Left lobe of liver (tissue), 2 donors: ENCODE measurements around the gene TNFAIP8. TPM values are rescaled to one million over a fixed set of nuclear protein-coding genes. Genes with fewer than 3 reads are reported as not detected.
A peak's percentile ranks its signal among the peaks of the same experiment; 100 is the strongest.

Experiments used
- ATAC-seq: fragments of 200-7000 bp; cut with Tn5 transposase; one replicate; pipeline ENCODE4 v1.9.1; 2020; ENCODE audit warnings: mild to moderate bottlenecking, moderate library complexity
- DNase-seq: peaks from one replicate; pipeline ENCODE4 v3.0.0-alpha.2; 2020; ENCODE audit warnings: low spot score
- total RNA-seq: library from RNA; stranded (reverse); gene quantifications from one replicate; pipeline ENCODE4 v1.2.1, GENCODE V29; 2021
- donor health status: DM: no; HTN: no; CAD: no; lungs with moderate emphysema.
- donor health status: DM: no; HTN: yes; CAD: no.

Gene TNFAIP8
- total RNA-seq, 1 donor from 2014 or later = 2.4 TPM

GRCh38 chr5:119389288-119390030 lies 33.6 kb downstream of the TNFAIP8 start:
- DNase-seq (no peak), ATAC-seq (peak; percentile 28)

GRCh38 chr5:119390404-119390803 lies 34.6 kb downstream of the TNFAIP8 start:
- no peak for DNase-seq
- no peak for ATAC-seq

DNA sequence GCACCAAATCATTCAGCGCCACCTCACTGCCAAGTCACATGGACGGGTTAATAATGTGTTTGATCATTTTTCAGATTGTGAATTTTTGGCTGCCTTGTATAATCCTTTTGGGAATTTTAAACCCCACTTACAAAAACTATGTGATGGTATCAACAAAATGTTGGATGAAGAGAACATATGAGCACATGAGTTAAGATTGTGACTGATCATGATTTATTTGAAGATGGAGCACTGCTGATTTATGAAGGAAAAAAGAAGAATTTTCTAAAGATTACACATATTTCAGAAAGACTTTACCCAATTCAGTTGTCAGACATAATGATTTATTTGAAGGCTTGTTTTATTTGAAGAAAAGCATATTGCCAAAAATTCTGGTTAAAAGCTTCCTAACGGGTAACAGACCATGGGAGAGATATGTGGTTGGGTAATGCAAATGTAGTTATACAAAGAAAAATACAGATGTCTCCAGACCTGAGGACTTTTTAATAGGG lies 37.4 kb downstream of the TNFAIP8 start:
- DNase-seq = no peak

GRCh38 chr5:119393746-119394145 lies 37.9 kb downstream of the TNFAIP8 start:
- DNase-seq = no peak
- no peak for ATAC-seq

More for the DNA sequence above, 37.4 kb downstream of the TNFAIP8 start:
- no peak for ATAC-seq

GRCh38 chr5:119395080-119395836 lies 39.4 kb downstream of the TNFAIP8 start:
- no peak for ATAC-seq
- DNase-seq = no peak

DNA sequence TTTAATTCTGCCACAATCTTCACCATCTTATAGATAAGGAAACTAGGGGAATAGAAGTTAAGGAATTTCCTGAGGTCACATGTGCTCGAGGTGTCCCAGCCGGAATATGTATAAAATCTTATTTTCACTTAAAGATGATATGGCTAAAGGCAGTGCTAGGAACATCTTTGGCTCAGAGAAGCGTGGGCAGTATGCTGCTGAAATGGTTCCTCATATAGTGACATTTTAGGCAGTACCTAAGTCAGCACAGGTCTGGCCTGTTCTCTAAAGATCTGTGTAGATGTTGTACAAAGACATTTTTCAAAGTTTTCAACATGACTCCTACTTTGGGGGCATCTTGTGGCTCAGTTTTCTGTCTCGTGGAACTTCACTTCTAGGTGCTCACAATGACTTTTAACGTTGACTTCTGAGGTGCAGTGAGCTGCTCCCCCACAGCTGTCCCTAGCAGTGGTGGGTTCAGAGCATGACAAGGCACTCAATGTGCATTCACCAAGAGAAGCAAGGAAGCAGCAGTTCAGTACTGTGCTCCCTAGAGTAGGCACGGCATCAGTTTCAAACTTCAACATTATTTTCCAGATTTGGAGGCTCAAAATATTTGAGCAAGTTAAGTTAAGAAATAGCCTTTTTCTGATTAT lies 40.3 kb downstream of the TNFAIP8 start:
- DNase-seq (no peak), ATAC-seq (no peak)

GRCh38 chr5:119397518-119398380 lies 41.9 kb downstream of the TNFAIP8 start:
- DNase-seq = no peak
- ATAC-seq = no peak

DNA sequence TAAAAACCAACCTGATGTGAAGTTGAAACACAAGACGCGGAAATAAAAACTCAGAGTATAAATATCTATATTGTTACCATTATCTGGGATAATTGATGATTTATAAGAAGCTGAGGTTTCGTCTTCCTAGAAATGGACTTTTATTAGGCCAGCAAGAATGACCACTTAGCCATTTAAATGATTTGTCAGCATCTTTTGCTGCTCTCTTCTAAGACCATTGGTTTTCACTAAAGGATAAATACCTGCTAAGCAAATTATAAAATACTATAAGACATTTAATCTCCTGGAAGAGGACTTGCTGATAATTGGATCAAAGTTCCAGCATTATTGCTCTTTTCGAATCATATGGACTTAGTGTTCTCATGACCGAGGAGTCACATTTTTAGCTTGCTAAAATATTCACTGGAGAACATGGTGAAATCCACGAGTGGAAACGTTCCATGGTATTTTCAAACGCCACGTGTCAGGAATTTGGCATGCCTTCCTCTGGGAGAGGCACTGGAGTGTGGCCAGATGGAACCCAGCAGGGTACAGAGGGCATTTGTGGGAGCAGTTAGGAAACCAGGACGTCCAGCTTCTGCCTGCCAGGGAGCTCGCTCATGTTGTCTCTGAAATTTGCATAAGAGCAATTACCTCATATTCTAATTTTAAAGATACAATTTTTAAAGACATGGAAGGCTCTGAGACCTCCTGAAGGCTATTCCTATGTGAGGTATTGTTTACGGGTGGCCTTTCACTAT lies 43.1 kb downstream of the TNFAIP8 start:
- ATAC-seq (peak; percentile 96), DNase-seq (peak; percentile 94)

DNA sequence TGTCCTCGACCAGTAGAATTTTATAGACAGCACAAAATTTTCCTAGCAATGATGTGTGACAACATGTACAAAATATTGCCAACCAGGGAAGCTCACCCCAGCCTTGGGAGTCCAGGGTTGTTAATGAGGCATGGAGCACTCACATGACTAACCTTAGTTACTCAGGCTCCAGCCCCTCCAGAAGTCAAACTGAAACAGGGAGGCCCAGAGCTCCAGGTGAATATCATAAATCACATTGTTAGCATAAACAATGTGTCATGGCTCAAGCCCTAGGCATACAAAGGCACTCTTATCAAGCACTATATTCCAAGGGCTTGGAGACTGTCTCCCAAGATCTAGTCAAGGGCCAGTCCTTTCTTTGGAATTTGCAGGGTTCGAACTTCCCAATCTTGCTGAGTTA lies 44.4 kb downstream of the TNFAIP8 start:
- DNase-seq (no peak), ATAC-seq (no peak)

DNA sequence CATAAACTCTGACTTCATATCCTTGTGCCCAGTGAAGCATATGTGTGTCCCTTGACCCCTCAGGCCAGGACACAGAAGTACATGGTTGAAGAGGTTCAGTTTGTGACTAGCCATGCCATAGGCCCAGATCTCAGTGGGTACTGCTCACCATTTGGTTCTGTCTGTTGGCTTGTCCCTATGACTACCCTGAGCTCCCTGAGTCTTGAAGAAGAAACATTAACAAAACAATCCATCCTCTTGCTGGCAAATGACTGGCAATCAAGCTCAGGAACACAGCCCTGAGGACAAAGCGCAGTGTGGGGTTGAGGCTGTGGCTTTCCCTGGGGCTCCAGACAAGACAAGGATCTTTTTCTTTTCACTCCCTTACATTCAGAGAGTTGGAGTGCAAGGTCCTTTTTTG lies 46.3 kb downstream of the TNFAIP8 start:
- no peak for DNase-seq
- no peak for ATAC-seq

- no peak for DNase-seq
- no peak for ATAC-seq
These were observed 46.7 kb downstream of the TNFAIP8 start for GRCh38 chr5:119402555-119402954.

DNA sequence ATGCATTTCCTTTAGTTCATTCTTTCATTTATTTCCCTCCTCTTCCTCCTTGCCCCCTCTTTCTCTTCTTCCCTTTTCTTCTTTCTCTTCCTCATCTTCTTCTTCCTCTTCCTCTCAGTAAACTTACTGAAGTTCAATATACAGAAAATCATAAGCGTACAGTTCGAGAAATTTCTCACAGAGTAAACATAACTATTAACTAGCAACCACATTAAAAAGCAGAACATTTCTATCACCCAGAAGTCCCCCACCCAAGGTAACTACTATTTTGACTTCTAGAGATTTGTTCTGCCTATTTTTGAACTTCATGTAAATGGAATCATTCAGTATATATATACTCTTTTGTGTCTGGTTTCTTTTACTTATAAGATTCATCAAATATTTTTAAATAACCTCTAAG lies 48.2 kb downstream of the TNFAIP8 start:
- DNase-seq = no peak
- ATAC-seq = no peak

- DNase-seq (no peak), ATAC-seq (no peak)
These were observed 49.6 kb downstream of the TNFAIP8 start for GRCh38 chr5:119405419-119405818.

DNA sequence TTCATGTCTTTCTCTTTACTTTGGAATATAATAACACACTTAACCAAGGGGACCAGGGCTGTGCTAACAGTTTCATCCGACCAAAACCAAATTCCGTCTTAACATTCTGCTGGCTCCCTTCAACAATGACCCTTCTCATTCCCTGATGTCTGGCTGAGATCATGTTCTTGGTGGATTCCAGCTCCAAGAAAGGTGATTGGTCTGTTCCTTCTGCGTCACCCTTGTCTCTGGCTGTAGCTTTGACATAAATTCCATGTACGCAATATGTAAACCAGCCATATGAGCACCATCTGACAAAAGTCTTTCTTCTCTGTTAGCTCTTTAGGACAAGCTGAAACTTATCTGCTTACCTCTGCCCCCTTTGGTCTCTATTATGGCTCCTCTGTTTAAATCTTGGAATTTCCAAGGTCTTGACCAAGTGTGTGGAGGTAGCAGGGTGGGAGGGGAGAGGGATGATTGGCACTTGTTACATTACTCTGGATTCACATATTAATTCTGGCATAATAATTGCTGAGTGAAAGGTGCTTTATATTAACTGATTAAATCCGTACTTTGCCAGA lies 50.8 kb downstream of the TNFAIP8 start:
- no peak for DNase-seq
- ATAC-seq = no peak

- DNase-seq (no peak), ATAC-seq (no peak)
These were observed 53.5 kb downstream of the TNFAIP8 start for GRCh38 chr5:119409235-119409815.

DNA sequence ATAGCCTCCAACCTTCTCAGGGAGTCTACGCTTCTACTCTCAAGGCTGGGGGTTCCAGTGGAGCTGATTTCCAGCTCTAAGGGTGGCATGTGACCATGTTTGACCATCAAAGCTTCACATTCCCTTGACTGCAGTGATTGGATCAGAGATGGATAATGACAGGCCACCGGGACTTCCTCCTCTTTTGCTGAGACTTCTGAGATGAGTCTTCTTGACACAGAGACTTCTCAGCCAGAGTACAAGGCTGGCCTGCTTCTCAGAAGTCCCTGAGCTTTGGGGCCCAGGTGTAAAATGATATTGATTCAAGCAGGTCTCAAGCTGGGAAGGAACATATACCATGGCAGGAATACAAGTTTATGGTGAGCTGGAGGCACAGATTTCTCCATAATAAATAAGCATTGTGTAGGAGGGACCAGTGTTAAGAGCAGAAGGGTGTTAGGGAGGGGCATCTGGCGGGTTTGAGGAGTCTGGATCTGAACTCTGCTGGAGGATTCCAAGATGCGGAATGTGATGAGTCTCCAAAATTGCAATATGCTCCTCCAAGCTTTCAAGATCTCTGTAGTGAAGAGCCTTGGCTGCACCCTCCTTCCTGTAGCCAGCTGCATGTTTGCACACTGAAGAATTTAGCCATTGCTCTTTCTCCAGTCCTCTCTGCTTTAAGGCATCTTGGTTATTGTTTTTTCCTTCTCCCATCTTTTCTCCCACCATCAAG lies 54.8 kb downstream of the TNFAIP8 start:
- DNase-seq (no peak), ATAC-seq (no peak)

DNA sequence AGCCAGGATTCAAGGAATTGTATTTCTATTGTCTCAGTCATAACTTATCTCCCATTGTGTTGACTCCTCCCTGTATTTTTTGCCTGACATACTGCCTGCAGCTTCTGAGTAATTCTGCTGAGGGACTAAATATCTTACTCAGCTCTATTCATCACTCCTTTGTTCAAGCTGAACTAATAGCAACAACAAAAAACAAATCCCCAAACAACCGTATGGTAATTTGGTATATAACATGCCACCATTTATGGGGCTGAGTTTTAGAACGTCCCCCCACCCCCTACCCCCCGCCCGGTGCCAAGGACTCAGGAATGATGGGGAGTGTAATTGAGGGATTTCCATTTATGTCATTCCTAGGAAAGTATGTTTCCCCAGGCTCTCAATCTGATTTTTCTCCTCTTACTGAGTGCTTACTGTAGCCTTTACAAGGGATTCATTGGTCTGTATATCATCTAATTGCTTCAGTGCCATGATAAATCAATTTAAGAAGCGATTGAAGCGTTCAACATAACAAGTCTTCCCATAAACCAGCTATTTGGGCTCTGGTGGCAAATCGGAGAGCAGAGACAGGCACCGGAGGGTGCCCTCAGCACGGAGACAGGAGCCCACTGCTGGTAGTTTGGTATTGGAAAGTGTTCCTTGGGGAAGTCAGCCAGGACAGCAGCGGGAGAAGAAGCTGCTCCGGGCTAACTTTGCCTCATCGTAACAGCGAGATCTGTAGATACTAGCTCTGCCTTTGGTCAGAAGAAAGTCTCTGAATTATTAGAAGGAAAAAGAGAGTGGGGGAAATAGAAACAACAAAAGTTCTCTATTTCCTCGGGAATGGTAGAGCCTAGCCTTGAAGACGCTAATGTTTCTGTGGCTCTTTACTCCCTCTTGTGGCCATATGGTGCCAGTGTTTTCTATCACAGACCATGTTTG lies 55.8 kb downstream of the TNFAIP8 start:
- ATAC-seq (peak; percentile 99), DNase-seq (peak; percentile 55)
